ENCODE results near the gene YEATS4. TPM values are rescaled to one million over a fixed set of nuclear protein-coding genes. Genes with fewer than 3 reads are reported as not detected.

YEATS4 gene
- polyA plus RNA-seq, 3 donors, result 25.5 to 28.3 (median 28.3) TPM

DNA sequence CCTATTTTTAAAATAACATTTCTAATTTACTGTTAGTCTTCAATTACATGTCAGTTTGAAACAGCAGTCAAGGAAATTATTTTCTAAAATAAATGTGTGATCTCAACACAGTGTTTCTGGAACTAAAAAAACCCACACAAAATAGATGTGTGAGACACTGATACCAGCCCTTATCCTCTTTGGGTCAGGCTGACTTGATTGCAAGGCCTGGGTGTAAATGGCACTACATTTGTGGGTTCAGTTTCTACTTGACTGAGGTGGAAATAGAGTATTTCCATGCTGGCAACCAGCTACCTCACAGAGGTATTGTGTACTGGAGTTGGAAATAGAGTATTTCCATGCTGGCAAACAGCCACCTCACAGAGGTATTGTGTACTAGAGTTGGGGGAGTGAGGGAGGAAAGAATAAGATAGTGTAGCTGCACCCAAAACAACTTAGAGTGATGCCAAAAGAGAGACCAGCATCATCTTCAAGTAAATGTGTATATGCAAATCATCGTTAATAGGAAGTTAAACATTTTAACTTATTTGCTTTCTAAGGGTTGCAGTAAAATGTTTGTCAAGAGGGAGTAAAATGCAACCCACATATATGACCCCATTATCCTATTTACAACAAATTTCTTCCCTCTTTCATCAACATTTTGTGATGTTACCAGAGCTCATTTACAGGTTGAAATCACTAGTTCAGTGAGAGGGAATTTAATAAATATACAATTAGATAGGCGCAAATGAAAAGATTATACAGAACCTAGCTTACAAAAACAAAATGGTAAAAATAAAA, 22.0 kb upstream of the YEATS4 start:
- DNase-seq, result no peak

DNA sequence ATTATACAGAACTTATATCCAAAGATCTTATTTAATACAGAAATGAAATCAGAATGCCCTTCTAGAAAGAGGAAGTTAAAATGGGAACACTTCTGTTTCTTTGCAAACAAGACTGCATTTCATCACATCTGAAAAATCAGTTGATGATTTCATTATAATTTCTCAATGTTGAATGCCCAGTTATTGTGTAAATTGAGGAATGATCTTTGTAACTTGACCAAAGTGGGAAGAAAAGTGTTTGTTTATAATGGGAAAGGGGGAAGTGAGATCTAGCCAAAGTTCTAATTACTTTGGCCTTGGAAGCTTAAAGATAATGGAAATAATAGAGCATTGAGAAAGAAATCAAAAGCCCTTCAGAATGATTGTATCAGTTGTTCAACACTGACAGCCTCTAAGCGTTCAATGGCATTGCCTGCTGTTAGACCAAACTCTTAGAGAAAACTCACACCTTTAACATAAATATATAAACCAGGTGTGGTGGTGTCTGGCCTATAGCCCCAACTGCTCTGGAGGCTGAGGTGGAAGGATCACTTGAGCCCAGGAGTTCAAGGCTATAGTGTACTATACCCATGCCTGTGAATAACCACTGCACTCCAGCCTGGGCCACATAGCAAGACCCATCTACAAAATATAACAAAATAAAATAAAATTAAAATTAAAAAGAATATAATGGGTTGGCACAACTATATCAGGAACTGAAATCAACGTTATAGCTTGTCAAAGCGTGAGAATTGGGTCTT, 21.3 kb upstream of the YEATS4 start:
- DNase-seq, result no peak

DNA sequence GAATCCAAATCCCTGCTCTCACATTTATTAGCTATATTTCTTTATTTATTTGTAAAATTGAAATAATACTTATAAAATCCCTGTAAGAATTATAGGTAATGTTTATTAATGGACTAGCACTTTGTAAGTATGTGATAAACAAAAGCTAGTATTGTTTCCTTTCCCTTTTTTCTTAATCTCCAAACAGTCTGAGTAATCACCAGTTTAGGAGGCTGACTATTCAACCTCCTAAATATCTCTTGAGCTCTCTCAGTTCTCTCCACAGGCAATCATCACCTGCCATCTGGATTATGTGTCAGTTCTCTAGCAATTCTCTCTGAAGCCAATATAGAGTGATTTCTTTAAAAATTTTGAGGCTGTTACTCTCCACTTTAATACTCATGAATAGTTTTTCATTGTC, 20.6 kb upstream of the YEATS4 start:
- DNase-seq, result no peak

DNA sequence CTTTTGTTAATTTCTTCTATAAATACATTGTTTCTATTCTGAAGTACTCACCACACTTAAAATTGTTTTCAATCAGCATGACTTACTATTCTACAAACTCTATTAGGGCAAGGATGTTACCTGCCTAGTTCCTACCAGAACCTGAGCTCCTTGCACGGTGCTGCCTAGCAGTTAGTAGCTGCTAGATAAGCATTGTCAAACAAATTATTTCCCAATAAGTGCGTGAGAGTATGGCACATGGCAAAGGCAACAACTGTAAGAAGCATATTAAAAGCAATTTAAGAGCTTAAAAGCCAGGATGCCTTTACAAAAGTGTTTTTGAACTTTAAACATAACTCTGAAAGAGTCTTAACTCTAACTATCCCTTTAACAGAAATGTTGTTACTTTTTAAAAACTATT, 19.5 kb upstream of the YEATS4 start:
- no peak for DNase-seq

DNA sequence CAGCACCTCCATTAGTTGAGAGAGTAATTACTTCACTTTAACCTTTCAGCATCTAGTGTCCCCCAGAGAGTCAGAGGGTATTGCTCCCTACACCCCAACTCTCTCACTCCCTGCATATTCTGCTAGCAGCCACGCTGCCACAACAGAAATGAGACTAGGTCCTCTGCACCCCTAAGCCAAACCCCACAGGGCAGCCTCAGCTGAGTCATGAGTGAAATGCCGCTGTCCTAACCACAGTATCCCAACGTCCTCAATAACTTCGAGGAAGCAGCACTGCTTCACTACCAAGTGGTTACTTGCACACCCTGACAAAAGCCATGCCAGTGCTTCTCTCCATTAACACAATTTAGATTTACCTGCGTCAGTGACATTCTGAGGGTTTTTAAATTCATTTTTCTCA, 18.2 kb upstream of the YEATS4 start:
- no peak for DNase-seq

DNA sequence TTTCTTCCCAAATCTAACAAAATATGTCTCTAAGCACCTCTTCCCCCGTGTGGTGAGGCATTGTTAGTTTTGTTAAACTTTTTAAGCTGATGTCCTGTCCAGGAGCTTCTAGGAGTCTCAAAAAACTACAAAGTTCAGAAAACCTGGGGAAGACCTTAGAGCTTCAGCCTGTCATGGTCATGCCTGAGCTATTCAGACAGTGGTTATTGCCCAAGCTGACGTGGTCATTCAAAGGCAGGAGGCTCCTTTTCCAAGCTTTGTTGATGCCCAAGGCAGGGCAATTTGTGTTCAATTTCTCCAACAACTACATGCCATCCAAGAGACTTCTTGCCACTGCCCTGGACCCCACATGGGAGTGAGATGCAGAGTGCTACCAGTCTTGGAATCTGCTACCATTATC, 17.1 kb upstream of the YEATS4 start:
- DNase-seq, result no peak

DNA sequence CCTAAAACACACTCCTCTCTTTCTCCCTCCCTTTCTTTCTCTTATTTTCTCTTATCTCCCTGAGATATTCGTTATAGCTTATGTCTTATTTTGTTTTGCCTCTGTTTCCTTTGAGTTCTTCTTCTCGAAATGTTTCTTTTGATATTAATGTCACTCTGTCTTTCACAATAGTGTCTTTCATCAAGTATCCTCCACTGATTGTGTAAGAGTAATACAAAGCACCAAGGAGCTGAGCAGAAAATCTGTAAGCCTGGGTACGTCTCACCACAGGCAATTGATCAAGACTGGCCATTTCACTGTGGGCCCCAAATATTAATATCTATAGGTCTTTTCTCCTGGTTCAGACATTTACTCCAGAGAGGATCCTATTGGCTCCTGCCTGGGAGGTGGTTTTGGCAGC, 16.2 kb upstream of the YEATS4 start:
- DNase-seq, result no peak

DNA sequence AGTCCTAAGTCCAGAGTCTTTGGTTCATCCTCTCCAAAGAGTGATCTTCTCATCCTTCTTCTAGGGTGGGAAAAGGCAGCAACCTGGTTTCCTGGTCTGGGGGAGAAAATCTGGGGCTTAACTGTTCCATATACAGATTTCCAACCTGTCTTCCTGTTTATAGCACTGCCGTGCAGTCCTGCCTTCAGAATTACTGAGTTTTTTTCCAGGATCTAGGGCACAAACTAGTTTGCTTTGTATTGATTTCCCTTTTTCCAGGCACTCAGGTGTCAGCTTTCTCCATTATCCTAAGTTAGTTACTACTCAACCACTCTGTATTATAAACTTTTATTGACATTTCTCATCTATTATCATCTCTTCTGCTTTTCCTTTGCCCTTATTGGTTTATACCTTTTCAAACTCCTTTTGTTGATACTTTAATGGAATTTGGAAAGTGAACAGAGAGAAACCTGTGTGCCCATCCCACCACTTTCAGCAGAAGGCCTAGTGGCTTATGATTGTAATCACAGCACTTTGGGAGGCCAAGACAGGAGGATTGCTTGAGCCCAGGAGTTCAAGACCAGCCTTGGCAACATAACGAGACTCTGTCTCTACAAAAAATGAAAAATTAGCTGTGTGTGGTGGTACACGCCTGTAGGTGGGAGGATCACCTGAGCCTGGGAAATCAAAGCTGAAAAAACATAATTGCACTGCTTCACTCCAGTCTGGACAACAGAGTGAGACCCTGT, 15.5 kb upstream of the YEATS4 start:
- DNase-seq, result no peak

DNA sequence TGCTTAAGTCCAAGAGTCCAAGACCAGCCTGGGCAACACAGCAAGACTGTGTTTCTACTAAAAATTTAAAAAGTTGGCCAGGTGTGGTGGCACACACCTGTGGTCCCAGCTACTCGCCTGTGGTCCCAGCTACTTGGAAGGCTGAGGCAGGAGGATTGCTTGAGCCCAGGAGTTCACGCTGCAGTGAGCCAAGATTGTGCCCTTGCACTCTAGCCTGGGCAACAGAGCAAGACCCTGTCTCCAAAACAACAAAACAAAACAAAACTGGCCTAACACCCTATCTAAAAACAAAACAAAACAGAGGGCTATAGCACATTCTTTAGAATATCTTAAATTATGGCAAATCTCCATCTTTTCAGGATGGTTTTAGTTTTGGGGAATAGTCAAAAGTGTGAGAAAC, 14.5 kb upstream of the YEATS4 start:
- no peak for DNase-seq

DNA sequence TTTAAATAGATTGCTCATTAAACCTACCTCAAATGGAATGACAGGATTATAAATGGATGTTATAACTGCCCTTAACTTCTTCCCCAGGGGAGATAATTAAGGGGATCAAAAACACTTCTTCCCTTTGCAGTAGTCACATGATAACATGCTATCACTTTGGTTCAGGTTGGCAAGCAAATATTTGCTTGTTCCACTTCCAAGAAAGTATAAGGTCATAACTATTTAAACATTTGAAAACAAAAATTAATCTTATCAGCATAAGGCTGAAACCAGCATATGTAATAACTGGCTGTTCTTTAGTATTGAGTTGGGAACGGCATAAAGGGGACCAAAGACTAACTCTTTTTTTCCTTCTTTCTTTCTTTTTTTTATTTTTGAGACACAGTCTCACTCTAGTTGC, 13.8 kb upstream of the YEATS4 start:
- DNase-seq, result no peak

DNA sequence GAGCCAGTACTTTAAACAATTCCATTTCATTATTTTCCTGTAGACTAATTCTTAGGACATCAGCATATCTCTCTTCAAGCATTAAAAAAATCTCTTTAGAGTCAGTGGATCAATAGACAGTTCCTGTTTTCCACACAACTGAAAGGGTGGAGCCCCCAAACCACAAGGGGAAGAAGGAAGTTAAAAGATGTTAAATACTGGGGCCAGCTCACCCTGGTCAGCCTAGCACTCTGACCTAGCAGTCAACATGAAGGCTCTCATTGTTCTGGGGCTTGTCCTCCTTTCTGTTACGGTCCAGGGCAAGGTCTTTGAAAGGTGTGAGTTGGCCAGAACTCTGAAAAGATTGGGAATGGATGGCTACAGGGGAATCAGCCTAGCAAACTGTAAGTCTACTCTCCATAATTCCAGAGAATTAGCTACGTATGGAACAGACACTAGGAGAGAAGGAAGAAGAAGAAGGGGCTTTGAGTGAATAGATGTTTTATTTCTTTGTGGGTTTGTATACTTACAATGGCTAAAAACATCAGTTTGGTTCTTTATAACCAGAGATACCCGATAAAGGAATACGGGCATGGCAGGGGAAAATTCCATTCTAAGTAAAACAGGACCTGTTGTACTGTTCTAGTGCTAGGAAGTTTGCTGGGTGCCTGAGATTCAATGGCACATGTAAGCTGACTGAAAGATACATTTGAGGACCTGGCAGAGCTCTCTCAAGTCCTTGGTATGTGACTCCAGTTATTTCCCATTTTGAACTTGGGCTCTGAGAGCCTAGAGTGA, 11.2 kb upstream of the YEATS4 start, which contains the start of gene LYZ:
Gene LYZ (plus strand): TSS at position 220 of the 777 bp plus-strand sequence. CDS start 28 bp downstream, at position 248.
- no peak for DNase-seq

DNA sequence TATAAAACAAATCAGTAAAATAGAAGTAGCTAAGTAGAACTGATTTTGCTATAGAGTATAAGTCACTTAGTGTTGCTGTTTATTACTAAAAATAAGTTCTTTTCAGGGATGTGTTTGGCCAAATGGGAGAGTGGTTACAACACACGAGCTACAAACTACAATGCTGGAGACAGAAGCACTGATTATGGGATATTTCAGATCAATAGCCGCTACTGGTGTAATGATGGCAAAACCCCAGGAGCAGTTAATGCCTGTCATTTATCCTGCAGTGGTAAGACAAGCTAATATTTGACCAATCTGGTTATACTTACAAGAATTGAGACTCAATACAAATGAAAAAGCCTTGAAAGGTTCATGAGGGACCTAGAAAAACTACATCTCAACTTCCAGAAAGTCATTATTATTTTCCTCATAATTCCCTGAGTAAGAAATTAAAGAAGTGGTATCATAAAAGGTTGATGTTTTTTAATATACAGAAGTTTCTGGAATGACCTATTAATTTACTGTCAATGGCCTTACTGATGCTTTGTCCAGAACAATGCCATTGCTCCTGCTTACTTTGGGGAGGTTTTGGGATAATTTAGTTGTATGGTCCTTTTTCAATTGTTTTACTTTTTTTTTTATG, 9.4 kb upstream of the YEATS4 start:
- DNase-seq, result no peak

DNA sequence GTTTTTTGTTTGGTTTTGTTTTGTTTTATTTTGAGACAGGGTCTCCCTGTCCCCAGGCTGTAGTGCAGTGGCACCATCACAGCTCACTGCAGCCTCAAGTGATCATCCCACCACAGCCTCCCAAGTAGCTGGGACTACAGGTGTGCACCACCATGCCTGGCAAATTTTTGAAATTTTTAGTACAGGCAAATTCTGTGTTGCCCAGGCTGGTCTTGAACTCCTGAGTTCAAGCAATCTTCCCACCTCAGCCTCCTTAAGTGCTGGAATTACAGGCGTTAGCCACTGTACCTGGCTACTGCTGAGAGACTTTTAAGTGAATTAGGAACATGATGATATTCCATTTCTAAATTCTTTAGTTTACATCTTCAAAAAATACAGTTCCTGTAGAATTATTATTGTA, 8.8 kb upstream of the YEATS4 start:
- no peak for DNase-seq

DNA sequence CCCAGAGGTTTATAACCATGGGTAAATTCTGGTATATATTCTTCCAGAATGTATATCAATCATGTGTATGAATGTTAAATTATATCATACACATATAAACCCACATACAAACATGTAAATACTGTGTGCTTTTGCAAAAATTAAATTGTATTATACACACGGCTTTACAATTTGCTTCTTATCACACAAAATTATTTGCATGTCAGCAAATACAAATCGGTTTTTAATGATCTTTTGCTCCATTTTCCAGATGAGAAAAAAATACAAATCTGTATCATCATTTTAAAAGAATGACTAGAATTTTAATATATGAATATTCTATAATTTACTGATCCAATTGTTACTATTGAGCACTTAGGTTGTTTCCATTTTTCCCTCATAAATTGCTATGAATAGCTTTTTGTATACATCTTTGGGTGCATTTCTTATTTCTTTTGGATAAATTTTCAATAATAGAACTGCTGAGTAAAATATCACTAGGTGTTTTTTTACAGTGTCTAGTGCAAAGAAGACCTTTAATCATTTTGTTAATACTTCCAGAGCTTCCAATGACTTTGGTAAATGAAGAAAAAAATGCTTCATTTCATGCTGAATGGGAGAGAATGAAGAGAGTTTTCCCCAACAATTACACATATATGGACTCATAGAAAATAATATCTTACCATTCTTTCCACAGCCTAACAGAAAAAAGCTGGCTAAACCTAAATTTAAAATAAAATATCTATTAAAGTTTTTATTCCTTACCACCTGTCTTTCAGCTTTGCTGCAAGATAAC, 7.9 kb upstream of the YEATS4 start:
- no peak for DNase-seq

DNA sequence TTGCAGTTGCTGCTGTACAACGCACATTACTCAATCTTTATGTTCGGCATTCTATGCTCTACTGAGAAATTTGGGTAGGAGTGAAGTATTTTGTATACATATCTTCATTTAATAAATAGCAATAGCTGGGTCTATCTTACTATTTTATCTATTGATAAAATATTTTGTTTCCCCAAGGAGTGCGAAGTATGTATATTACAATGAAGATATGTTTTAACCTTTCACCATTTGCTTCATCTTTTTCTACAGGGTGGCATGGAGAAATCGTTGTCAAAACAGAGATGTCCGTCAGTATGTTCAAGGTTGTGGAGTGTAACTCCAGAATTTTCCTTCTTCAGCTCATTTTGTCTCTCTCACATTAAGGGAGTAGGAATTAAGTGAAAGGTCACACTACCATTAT, 6.6 kb upstream of the YEATS4 start:
- no peak for DNase-seq

DNA sequence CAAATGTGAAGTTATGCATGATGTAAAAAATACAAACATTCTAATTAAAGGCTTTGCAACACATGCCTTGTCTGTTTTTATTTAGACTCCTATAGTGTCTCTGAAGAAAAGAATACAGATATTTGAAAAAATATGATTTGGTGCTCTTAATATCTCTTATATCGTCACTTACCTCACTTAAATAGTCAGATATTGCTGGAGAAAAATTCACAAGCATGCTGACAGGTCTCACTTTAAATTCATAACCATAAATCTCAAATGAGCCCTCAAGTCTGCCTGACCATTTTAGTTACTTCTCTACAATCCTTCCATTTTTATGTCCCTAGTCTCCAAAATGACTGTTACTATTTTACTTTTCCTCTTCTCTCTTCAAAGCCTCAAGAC, 5.4 kb upstream of the YEATS4 start:
- no peak for DNase-seq

DNA sequence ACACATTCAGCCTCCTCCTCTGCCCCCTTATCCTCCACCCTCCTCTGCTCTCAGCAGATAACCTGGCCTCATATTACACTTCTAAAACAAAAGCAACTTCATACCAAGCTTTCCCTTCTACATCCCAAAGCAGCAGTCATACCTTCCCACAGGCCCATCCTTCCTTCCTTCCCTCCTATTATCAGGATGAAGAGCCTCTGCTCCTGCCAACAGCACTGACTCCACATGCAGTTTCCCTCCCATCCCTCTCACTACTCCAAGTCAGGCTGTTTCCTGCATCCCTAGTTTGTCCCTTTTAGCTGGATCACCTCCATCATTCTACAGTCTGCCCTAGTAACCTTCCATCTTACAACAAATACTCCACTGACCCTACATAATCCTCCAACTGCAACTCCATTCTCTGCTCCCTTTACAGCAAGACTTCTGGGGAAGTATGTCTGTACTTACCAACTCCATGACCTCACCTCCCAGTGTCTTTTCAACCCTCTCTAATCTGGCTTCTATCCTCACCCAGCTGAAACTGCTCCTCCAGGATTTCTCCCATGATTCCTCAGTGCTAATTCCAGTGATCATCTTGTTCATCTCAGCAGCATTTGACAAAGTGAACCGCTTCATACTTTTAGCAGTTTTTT, 4.9 kb upstream of the YEATS4 start:
- no peak for DNase-seq

DNA sequence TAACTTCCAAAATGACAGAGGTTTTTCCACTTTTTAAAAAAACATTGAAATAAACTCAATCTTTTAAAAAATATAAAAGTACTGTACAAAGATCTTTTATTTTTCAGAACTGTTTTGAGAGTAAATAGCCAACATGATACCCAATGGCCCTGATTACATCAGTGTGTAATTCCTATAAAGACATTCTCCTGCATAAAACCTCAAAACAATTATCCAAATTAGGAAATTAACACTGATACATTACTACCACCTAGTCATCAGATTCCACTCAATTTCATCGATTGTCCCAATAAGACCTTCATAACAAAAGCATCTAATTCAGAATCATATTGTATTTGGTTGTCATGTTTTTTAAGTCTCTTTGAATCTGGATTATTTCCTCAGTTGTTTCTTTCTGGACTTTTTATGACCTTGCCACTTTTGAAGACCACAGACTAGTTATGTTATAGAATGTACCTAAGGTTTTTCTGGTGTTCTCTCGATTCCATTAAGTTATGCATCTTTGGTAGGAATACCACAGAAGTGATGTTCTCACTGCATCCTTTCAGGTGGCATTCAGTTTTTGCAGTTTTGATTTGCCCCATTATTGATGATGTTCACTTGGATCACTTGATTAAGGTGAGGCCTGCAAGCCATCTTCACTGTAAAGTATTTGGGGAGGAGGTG, 4.0 kb upstream of the YEATS4 start:
- DNase-seq, result no peak

DNA sequence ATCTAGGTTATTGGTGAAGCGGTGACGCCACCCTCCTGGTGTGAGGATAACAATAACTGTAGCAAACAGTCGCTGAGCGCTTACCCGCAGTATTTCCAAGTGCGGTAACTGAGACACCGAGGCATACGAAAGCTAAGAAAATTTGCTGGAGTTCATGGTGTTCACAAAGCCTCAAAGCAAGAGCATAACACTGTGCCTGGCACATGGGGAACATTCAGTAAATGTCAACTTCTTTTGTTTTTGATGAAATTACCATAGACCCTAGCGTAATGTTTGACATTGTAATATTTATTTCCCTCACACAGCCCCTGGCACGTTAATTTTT, 767 bp downstream of the YEATS4 start:
- no peak for DNase-seq

DNA sequence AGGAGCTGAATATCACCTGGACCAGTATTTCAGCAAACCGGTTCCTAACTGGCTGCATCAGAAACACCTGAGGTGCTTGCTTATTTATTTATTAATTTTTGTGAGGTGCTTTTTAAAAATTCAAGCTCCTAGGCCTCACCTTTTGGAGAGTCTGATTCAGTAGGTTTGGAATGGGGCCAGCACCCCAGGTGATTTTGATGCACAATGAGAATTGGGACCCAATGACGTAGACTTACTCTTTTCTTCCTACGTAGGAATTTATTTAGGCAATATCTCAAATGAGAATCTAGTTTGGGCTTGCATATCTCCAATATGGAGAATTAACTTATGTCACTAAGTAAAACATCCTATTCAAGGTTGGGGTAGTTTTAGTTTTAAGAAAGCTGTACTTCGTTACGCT, 7.3 kb downstream of the YEATS4 start:
- DNase-seq, result no peak

Measured in renal pelvis (tissue), 4 donors.